Occipital lobe (tissue), 2 donors: Measurements from ENCODE around the gene EVI5. TPM values are rescaled to one million over a fixed set of nuclear protein-coding genes. Genes with fewer than 3 reads are reported as not detected.

Experiments
- DNase-seq: peaks from one replicate; lab custom pipeline; 2025; lab: John Stamatoyannopoulos, UW
- total RNA-seq: library from RNA; depleted of rRNA; stranded (reverse); fragments of >200 nt; gene quantifications from one replicate; pipeline ENCODE4 v1.2.3, GENCODE V29; 2014

EVI5 gene
- total RNA-seq, 1 donor from 2014 or later: 76.0 TPM

- no peak for DNase-seq
Observed at GRCh38 chr1:92485381-92486250, 299.3 kb downstream of the EVI5 start.

GRCh38 chr1:92484472-92485380 lies 300.2 kb downstream of the EVI5 start:
- no peak for DNase-seq

GRCh38 chr1:92483610-92484471 lies 301.1 kb downstream of the EVI5 start:
- DNase-seq: no peak

GRCh38 chr1:92482665-92483609 lies 302.0 kb downstream of the EVI5 start:
- no peak for DNase-seq

- no peak for DNase-seq
Observed at GRCh38 chr1:92481971-92482664, 302.8 kb downstream of the EVI5 start.

- no peak for DNase-seq
Observed at GRCh38 chr1:92481599-92481925, 303.3 kb downstream of the EVI5 start.

GRCh38 chr1:92480813-92481598 lies 303.9 kb downstream of the EVI5 start:
- DNase-seq: no peak

GRCh38 chr1:92480200-92480812 lies 304.6 kb downstream of the EVI5 start:
- DNase-seq: no peak

- no peak for DNase-seq
Observed at GRCh38 chr1:92479587-92479986, 305.3 kb downstream of the EVI5 start.

GRCh38 chr1:92478393-92478792 lies 306.5 kb downstream of the EVI5 start:
- DNase-seq: no peak

- no peak for DNase-seq
Observed at GRCh38 chr1:92476071-92476631, 308.8 kb downstream of the EVI5 start.

- no peak for DNase-seq
Observed at GRCh38 chr1:92475029-92475428, 309.9 kb downstream of the EVI5 start.

GRCh38 chr1:92473781-92474495 lies 311.0 kb downstream of the EVI5 start:
- no peak for DNase-seq

- DNase-seq: no peak
Observed at GRCh38 chr1:92470216-92470615, 314.7 kb downstream of the EVI5 start.

GRCh38 chr1:92466683-92467352 lies 318.1 kb downstream of the EVI5 start:
- DNase-seq: no peak

- DNase-seq: no peak
Observed at GRCh38 chr1:92465256-92465647, 319.7 kb downstream of the EVI5 start.
